SHP77 (cell line): ENCODE results near the gene CLN6.
"Not testable (repeated sequence)": the region's sequence is repeated elsewhere in the genome, so short reads cannot be mapped to it uniquely, and the experiment has no call there.

Source experiments
- DNase-seq, 2 experiments: peaks; one replicate each; lab custom pipeline; 2025; lab: John Stamatoyannopoulos, UW

Gene CLN6

GRCh38 chr15:68256675-68257450 lies 27.3 kb upstream of the CLN6 start:
- DNase-seq, result peak; percentile 76 to 91

- DNase-seq, result peak; percentile 73 to 75
Observed at GRCh38 chr15:68252925-68253534, 23.5 kb upstream of the CLN6 start.

GRCh38 chr15:68249058-68249713 lies 19.7 kb upstream of the CLN6 start:
- DNase-seq, result no peak

DNA sequence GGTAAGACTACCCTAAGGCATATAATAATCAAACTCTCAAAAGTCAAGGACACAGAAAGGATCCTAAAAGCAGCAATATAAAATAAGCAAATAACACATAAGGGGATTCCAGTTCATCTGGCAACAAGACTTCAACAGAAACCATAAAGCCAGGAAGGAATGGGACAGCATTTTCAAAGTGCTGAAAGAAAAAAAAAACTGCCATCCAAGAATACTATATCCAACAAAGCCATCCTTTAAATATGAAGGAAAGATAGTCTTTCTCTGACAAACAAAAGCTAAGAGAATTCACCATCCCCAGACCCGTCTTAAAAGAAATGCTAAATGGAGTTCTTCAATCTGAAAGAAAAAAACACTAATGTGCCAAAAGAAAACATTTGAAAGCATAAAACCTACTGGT lies 14.7 kb upstream of the CLN6 start:
- DNase-seq, result no peak

DNA sequence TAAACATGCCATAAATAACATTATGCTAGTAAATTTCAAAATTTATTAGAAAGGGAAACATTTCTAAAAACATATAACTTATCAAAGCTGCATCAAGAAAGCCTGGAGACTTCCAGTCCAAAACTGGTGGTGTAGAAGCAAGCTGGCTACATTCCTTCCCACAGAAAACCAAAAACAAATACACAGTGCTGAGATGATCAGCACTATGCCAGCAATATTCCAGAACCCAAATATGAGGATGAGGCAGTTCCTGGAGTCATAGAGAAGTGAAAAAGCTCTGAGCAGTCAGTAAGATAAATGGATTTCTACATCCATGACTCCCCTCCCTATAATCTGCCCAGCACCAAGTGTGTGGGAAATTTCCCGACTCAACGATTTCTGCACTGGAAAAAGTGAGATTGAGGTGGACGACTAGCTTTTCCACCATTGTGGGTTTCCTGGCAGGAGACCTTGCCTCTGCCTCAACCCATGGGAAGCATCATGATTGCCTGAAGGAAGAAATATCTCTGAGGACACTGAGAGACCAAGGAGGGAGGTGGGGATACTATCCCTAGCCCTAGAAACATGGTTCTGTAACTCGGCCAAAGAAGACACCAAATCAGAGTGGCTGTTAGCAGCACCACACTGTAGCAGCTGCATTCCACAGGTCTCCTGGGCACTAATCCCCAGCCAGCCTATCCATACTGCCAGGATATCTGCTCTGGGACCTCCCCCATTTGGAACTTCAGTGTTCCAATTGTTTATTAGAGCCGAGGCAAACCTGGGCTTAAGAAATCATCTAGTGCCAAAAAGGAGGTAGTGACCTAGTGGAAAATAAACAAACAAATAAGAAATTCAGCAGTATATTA lies 11.8 kb upstream of the CLN6 start:
- no peak for DNase-seq

DNA sequence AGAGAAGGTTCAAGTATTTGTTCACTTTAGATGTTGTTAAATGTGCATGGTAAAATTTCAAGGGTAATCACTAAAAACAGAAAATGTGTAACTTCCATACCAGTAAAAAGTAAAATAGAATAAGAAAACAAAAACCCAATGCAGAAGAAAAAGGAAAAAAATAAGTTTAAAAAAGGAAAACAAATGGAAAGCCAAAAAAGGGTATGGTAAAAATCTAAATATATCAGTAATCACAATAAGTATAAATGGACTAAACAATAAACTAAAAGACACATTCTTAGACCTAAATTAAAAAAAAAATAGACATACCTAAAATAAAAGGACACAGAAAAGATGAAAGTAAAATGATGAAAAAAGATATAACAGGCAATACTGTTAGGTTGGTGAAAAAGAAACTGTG lies 9.5 kb upstream of the CLN6 start:
- DNase-seq, result no peak

- no peak for DNase-seq
Observed at GRCh38 chr15:68235022-68235421, 5.5 kb upstream of the CLN6 start.

DNA sequence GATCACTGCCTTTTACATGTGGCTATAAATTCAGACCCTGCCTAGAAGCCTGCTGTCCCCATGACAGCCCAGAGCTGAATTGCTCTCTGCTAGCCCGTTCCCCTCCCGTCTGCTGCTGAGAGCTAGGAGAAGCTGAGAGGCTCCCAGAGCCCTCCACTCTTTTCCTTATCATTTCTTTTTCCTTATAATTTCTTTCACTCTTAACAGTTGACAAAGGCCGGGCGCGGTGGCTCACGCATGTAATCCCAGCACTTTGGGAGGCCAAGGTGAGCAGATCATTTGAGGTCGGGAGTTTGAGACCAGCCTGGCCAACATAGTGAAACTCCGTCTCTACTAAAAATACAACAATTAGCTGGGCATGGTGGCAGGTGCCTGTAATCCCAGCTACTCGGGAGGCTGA lies 5.0 kb upstream of the CLN6 start:
- DNase-seq, result not testable (repeated sequence)

DNA sequence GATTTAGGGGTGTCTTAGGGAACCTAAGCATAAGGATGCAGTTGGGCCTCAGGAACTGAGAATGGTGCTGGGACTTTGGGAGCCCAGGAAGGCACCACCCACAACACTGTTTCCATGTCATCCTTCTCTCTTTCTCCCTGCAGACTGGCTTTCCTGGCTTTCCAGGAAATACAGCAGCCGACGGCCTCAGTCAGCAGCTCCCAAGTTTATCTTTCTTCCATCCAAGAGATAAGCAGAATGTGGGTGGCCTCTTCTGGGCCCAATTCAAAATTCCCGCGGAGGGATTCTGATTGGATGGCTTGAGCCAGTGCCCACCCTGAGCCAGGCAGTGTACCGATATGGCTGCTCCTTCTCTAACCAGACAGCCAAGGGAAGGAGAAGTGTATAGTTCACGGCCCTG lies 4.5 kb upstream of the CLN6 start:
- DNase-seq, result no peak

GRCh38 chr15:68232937-68233336 lies 3.4 kb upstream of the CLN6 start:
- DNase-seq, result no peak

DNA sequence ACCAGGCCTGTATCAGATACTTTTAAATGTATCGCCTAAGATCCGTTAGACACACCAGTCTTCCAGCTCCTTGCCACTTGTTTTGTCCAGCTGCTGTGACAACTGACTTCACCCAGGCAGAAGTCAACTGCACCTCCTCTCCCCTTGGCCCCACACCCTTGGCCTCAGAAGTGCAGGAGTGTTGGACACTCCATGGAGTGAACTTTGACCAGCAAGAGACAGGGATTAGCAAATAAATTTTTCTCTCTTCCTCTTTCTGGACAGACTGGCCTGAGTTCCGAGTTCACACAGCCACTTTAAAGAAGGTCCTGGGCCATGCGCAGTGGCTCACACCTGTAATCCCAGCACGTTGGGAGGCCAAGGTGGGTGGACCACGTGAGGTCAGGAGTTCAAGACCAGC lies 2.9 kb upstream of the CLN6 start:
- DNase-seq, result no peak

DNA sequence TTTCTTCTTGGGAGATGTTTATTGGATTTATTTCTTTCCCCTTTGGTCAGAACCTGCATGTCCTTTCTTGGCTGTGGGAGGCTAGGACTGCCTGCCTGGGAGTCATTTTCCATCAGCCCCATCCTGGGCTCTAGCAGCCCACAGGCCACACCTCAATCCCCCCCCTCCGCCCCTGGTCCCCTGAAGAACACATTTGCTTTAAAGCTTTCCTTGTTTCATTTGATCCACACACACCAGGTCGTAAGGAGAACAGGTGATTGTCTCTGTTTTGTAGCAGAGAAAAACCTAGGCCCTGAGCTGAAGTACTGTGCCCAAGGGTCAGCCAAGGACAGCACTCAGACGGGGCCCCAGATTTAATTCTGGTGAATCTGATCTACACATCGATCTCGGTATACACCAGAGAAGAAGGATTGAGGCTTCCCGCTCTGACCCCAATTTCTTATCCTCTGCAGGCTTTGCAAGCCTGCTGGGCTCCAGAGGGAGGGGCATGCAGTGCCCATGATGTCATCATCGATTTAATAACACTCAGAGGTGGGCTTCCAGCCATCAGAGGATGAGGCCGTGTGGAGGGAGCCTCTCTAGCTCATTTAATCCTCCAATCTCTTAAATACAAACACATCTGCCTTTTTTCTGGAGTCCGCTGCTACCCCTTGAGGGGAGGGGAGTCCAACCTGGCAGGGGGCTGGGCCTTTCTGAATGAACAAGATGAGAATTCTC lies 1.7 kb upstream of the CLN6 start:
- DNase-seq, result no peak

GRCh38 chr15:68230157-68231100 lies 901 bp upstream of the CLN6 start:
- DNase-seq, result no peak

GRCh38 chr15:68228971-68229385 lies 550 bp downstream of the CLN6 start:
- DNase-seq, result no peak

- no peak for DNase-seq
Observed at GRCh38 chr15:68228143-68228970, 1.2 kb downstream of the CLN6 start.

DNA sequence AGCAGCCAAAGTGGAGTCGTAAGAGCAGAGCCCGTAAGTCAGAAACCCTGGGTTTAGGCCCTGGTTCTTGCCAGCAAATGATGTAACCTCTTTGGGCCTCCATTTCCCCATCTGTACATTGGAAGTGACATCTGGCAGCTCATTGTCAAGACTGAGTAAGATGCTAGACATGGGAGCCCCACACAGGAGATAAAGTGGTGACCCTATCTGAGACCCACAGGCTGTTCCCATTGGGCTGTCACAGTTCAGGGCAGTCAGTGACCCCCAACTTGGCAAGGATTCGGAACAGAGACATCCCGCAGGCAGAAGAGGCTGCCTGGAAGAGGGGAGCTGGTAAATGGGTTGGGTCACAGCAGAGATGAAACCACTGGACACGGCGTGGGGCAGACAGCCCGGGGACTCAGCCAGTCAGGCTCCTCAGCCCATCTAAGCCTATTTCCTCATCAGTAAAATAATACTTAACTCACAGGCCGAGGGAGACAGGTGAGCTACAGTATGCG lies 1.8 kb downstream of the CLN6 start:
- no peak for DNase-seq

DNA sequence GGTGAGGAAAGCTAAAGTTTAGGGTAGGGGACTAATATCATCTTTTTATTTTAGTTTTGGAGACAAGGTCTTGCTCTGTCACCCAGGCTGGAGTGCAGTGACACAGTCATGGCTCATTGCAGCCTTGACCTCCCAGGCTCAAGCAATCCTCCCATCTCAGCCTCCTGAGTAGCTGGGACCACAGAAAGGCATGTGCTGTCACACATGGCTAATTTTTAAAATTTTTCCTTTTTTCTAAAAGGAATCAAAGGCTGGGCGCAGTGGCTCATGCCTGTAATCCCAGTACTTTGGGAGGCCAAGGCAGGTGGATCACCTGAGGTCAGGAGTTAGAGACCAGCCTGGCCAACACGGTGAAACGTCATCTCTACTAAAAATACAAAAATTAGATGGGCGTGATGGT lies 4.1 kb downstream of the CLN6 start:
- not testable (repeated sequence) for DNase-seq

DNA sequence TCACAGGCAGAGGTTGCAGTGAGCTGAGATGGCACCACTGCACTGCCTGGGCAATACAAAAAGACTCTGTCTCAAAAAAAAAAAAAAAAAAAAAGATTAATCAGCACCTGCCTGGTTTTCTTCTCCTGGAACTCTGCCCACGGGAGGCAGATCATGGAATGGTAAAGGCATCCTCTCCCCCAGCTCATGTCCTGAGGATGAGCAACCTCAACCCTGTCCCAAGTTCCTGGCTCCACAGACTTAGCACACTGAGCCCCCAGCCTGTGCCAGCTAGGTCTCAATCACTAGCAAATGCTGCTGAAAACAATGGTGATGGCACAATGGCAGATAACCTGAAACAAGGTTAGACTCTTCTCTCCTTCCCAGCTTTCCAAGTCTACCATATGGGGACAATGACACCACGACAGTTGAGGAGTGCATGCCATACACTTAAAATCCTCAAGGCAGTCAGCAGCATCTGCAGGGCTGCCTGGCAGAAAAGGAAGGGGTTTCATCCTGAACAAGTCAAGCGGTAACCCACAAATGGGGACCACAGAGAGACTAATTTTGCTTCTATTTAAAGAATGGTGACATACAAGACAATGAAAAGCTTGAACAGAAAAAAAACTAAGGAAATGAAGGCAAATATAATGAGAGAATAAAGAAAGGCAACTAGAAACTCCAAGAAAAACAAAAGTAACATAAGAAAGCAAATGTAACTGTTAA lies 4.8 kb downstream of the CLN6 start:
- no peak for DNase-seq

- DNase-seq, result no peak
Observed at GRCh38 chr15:68224108-68224507, 5.4 kb downstream of the CLN6 start.
